Osteoblast (primary cell): ENCODE measurements around the gene RBMX. TPM values are rescaled to one million over a fixed set of nuclear protein-coding genes. Genes with fewer than 3 reads are reported as not detected.

Experiments used
- DNase-seq: peaks from one replicate; pipeline ENCODE4 v3.0.0; 2011; ENCODE audit warnings: low spot score, mixed read lengths; ENCODE audit not compliant: insufficient read length; ENCODE audit errors: missing footprints
- H2AFZ ChIP-seq: 2 replicates; pipeline ENCODE4 v1.6.0; 2011; ENCODE audit warnings: mild to moderate bottlenecking, low read length
- H3K27ac ChIP-seq: 2 replicates; pipeline ENCODE4 v1.5.1; 2011; ENCODE audit warnings: mild to moderate bottlenecking, low read depth, low read length, moderate library complexity
- H3K27me3 ChIP-seq: 2 replicates; pipeline ENCODE4 v1.6.0; 2012; ENCODE audit warnings: mild to moderate bottlenecking, control low read depth, inconsistent platforms, low read length, moderate library complexity; ENCODE audit not compliant: insufficient read depth
- H3K36me3 ChIP-seq: 2 replicates; pipeline ENCODE4 v1.5.1; 2011; ENCODE audit warnings: mild to moderate bottlenecking, low read length, control low read depth, moderate library complexity; ENCODE audit not compliant: insufficient read depth
- H3K4me1 ChIP-seq: 2 replicates; pipeline ENCODE4 v1.5.1; 2011; ENCODE audit warnings: mild to moderate bottlenecking, low read length, control low read depth, moderate library complexity; ENCODE audit not compliant: insufficient read depth
- H3K4me2 ChIP-seq: 2 replicates; pipeline ENCODE4 v1.6.0; 2011; ENCODE audit warnings: mild to moderate bottlenecking, low read length; ENCODE audit not compliant: insufficient read depth
- H3K4me3 ChIP-seq: fragments of 200-600 bp; sonication (generic); 3 replicates; pipeline ENCODE4 v1.5.1; 2012; ENCODE audit warnings: mild to moderate bottlenecking, low read length, inconsistent platforms; ENCODE audit not compliant: insufficient read depth
- H3K79me2 ChIP-seq: 2 replicates; pipeline ENCODE4 v1.6.0; 2012; ENCODE audit warnings: mild to moderate bottlenecking, low read length, control low read depth, inconsistent platforms; ENCODE audit not compliant: insufficient read depth
- H3K9me3 ChIP-seq: 2 replicates; pipeline ENCODE4 v1.5.1; 2011; ENCODE audit warnings: low read depth, low read length, control low read depth
- H4K20me1 ChIP-seq: 2 replicates; pipeline ENCODE4 v1.6.0; 2012; ENCODE audit warnings: mild to moderate bottlenecking, low read length, control low read depth; ENCODE audit not compliant: insufficient read depth
- total RNA-seq: library from RNA; depleted of rRNA; stranded (reverse); fragments of >200 nt; gene quantifications from 2 replicates; pipeline ENCODE4 v1.2.3, GENCODE V29; 2012
- TF ChIP-seq, protein P1 (sequence below): IDR thresholded peaks from 2 replicates; pipeline ENCODE4 v1.5.1; 2011; ENCODE audit warnings: mild to moderate bottlenecking, low read depth, low read length, moderate library complexity; ENCODE audit errors: extremely low read depth

RBMX gene
- total RNA-seq, 1 donor = 202 TPM

DNA sequence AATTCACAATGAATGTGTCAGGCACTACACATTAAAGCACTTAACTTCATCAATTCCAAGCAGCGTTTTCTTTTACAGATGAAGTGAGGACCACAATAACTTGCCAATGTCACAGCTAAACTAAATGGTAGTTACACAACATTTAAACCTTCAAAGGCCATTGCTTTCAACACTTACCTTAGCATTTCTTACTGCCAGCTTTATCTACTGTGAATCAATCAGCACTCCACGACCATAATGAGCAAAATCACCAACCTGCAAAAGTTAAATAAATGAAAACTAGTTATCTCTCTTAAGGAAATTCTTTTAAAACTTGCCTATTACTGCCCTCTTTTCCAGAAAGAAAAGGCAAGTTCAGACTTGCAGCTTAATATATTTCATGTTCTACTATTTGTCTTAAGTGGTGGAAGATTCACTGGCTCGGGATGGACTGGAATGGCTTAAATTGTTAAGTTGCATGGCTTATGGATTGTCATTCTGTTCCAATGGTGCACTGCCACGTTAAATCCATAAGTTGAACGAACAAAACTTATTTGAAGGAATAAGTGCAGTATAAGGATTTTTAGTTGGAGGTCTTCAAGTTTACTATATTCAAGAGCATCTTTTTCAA is 8.3 kb downstream of the RBMX start:
- Histone ChIP-seq H3K4me2 (no peak overlapping the region), H3K4me1 (no peaks in the 10 kb centered on the region), H3K36me3 (peaks cover 49% of the 10 kb centered on the region), H4K20me1 (no peaks in the 10 kb centered on the region), H3K27ac (no peak overlapping the region), H3K79me2 (peaks cover 16% of the 10 kb centered on the region), H3K9me3 (no peaks in the 10 kb centered on the region), H3K4me3 (no peak overlapping the region), H2AFZ (no peak overlapping the region), H3K27me3 (no peaks in the 10 kb centered on the region)
- DNase-seq = no peak
- TF ChIP-seq, protein P1, sequence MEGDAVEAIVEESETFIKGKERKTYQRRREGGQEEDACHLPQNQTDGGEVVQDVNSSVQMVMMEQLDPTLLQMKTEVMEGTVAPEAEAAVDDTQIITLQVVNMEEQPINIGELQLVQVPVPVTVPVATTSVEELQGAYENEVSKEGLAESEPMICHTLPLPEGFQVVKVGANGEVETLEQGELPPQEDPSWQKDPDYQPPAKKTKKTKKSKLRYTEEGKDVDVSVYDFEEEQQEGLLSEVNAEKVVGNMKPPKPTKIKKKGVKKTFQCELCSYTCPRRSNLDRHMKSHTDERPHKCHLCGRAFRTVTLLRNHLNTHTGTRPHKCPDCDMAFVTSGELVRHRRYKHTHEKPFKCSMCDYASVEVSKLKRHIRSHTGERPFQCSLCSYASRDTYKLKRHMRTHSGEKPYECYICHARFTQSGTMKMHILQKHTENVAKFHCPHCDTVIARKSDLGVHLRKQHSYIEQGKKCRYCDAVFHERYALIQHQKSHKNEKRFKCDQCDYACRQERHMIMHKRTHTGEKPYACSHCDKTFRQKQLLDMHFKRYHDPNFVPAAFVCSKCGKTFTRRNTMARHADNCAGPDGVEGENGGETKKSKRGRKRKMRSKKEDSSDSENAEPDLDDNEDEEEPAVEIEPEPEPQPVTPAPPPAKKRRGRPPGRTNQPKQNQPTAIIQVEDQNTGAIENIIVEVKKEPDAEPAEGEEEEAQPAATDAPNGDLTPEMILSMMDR = no peak

GRCh38 chrX:136870064-136870463 is 10.5 kb downstream of the RBMX start:
- H4K20me1 ChIP-seq = no peaks in the 10 kb centered on the region
- no peak overlapping the region for H3K27ac ChIP-seq
- no peaks in the 10 kb centered on the region for H3K4me1 ChIP-seq
- no peak for DNase-seq
- H3K79me2 ChIP-seq = peaks cover 12% of the 10 kb centered on the region
- no peak overlapping the region for H3K4me2 ChIP-seq
- H2AFZ ChIP-seq = no peak overlapping the region
- H3K36me3 ChIP-seq = peaks cover 41% of the 10 kb centered on the region
- H3K27me3 ChIP-seq = no peaks in the 10 kb centered on the region
- TF ChIP-seq, protein P1 = no peak
- no peaks in the 10 kb centered on the region for H3K9me3 ChIP-seq
- no peak overlapping the region for H3K4me3 ChIP-seq

- Histone ChIP-seq H3K4me2 (no peak overlapping the region), H3K27ac (no peak overlapping the region), H2AFZ (no peak overlapping the region), H4K20me1 (no peaks in the 10 kb centered on the region), H3K27me3 (no peaks in the 10 kb centered on the region), H3K4me1 (no peaks in the 10 kb centered on the region), H3K4me3 (no peak overlapping the region), H3K79me2 (peaks cover 12% of the 10 kb centered on the region), H3K36me3 (peaks cover 38% of the 10 kb centered on the region), H3K9me3 (no peaks in the 10 kb centered on the region)
- TF ChIP-seq, protein P1 = no peak
- DNase-seq = no peak
These were observed 12.1 kb downstream of the RBMX start for GRCh38 chrX:136868283-136869055.

GRCh38 chrX:136867518-136867917 is 13.0 kb downstream of the RBMX start:
- Histone ChIP-seq H3K4me1 (no peaks in the 10 kb centered on the region), H4K20me1 (no peaks in the 10 kb centered on the region), H3K27me3 (no peaks in the 10 kb centered on the region), H3K36me3 (peaks cover 36% of the 10 kb centered on the region), H3K79me2 (peaks cover 12% of the 10 kb centered on the region), H2AFZ (no peak overlapping the region), H3K9me3 (no peaks in the 10 kb centered on the region), H3K4me3 (no peak overlapping the region), H3K4me2 (no peak overlapping the region), H3K27ac (no peak overlapping the region)
- TF ChIP-seq, protein P1 = no peak
- no peak for DNase-seq
